ENCODE data around the gene LRRC17. TPM values are rescaled to one million over a fixed set of nuclear protein-coding genes. Genes with fewer than 3 reads are reported as not detected.
A peak's percentile ranks its signal among the peaks of the same experiment; 100 is the strongest.

LRRC17 gene
- total RNA-seq, 1 experiment from 2014 or later: 0.39 TPM

GRCh38 chr7:102883098-102883860 lies 29.5 kb upstream of the LRRC17 start:
- TF ChIP-seq CTCF (IDR thresholded peaks at IDR 0.05; ENCODE audit: insufficient read depth in 1 of 2, low read depth in 1 of 2, low read length in 1 of 2, severe bottlenecking in 1 of 2, unreplicated experiment in 1 of 2): no peak
- intact Hi-C loops (cut with micrococcal nuclease; ENCODE audit: unreplicated experiment): no loop called here
- Mint-ChIP-seq H3K36me3 (ENCODE audit: insufficient read depth, unreplicated experiment) (no peaks in the 10 kb centered on the region), H3K27me3 (ENCODE audit: insufficient read depth, unreplicated experiment) (no peaks in the 10 kb centered on the region), H3K27ac (ENCODE audit: unreplicated experiment) (no peak overlapping the region), H3K9me3 (ENCODE audit: unreplicated experiment) (no peaks in the 10 kb centered on the region), H3K4me3 (ENCODE audit: unreplicated experiment) (no peak overlapping the region), H3K4me1 (ENCODE audit: low read depth, unreplicated experiment) (peaks cover 11% of the 10 kb centered on the region)
- peaks cover 8% of the 10 kb centered on the region for H3K4me1 ChIP-seq
- H3K4me3 ChIP-seq (ENCODE audit: low read depth, low read length): no peak overlapping the region
- BruUV-seq (replicated peaks): no TSS peak
- no peaks in the 10 kb centered on the region for H3K9me3 ChIP-seq
- H3K36me3 ChIP-seq (ENCODE audit: control insufficient read depth, insufficient read depth, low read length): no peaks in the 10 kb centered on the region
- H3K27me3 ChIP-seq (replicated peaks; ENCODE audit: control insufficient read depth, insufficient read depth, low read length): no peaks in the 10 kb centered on the region
- no peak for DNase-seq
- POLR2A ChIA-PET: no interaction called here
- CTCF ChIA-PET: no interaction called here

- no peaks in the 10 kb centered on the region for H3K9me3 Mint-ChIP-seq (ENCODE audit: unreplicated experiment)
- H3K27me3 Mint-ChIP-seq (ENCODE audit: insufficient read depth, unreplicated experiment): no peaks in the 10 kb centered on the region
- no peaks in the 10 kb centered on the region for H3K36me3 ChIP-seq (ENCODE audit: control insufficient read depth, insufficient read depth, low read length)
- H3K4me1 ChIP-seq: peaks cover 17% of the 10 kb centered on the region
- H3K4me3 Mint-ChIP-seq (ENCODE audit: unreplicated experiment): peak overlapping the region; percentile 3
- intact Hi-C loops (cut with micrococcal nuclease; ENCODE audit: unreplicated experiment): no loop called here
- no peaks in the 10 kb centered on the region for H3K36me3 Mint-ChIP-seq (ENCODE audit: insufficient read depth, unreplicated experiment)
- TF ChIP-seq CTCF (IDR thresholded peaks at IDR 0.05; ENCODE audit: insufficient read depth in 1 of 2, low read depth in 1 of 2, low read length in 1 of 2, severe bottlenecking in 1 of 2, unreplicated experiment in 1 of 2): no peak
- H3K27me3 ChIP-seq (replicated peaks; ENCODE audit: control insufficient read depth, insufficient read depth, low read length): no peaks in the 10 kb centered on the region
- ChIA-PET POLR2A (no interaction called here), CTCF (interaction anchor here (0.6 kb wide), 1 partner anchor 316 kb away, joined by 5 read pairs; no protein-coding TSS in a partner anchor)
- H3K4me3 ChIP-seq (ENCODE audit: low read depth, low read length): no peak overlapping the region
- peak in 1 of 2 experiments; percentile 54 for DNase-seq
- BruUV-seq (replicated peaks): no TSS peak
- peak overlapping the region; percentile 27 for H3K27ac Mint-ChIP-seq (ENCODE audit: unreplicated experiment)
- peaks cover 11% of the 10 kb centered on the region for H3K4me1 Mint-ChIP-seq (ENCODE audit: low read depth, unreplicated experiment)
- H3K9me3 ChIP-seq: no peaks in the 10 kb centered on the region
Observed at GRCh38 chr7:102888561-102889233, 24.1 kb upstream of the LRRC17 start.

GRCh38 chr7:102889851-102890250 lies 22.9 kb upstream of the LRRC17 start:
- peaks cover 17% of the 10 kb centered on the region for H3K4me1 ChIP-seq
- CTCF ChIA-PET: interaction anchor here (0.5 kb wide), 1 partner anchor 172 kb away, joined by 4 read pairs; no protein-coding TSS in a partner anchor
- no peak for TF ChIP-seq CTCF (IDR thresholded peaks at IDR 0.05; ENCODE audit: insufficient read depth in 1 of 2, low read depth in 1 of 2, low read length in 1 of 2, severe bottlenecking in 1 of 2, unreplicated experiment in 1 of 2)
- H3K4me3 ChIP-seq (ENCODE audit: low read depth, low read length): no peak overlapping the region
- H3K4me3 Mint-ChIP-seq (ENCODE audit: unreplicated experiment): no peak overlapping the region
- no peaks in the 10 kb centered on the region for H3K27me3 ChIP-seq (replicated peaks; ENCODE audit: control insufficient read depth, insufficient read depth, low read length)
- no peaks in the 10 kb centered on the region for H3K27me3 Mint-ChIP-seq (ENCODE audit: insufficient read depth, unreplicated experiment)
- no peaks in the 10 kb centered on the region for H3K9me3 ChIP-seq
- no peaks in the 10 kb centered on the region for H3K36me3 Mint-ChIP-seq (ENCODE audit: insufficient read depth, unreplicated experiment)
- no peaks in the 10 kb centered on the region for H3K9me3 Mint-ChIP-seq (ENCODE audit: unreplicated experiment)
- BruUV-seq (replicated peaks): no TSS peak
- H3K36me3 ChIP-seq (ENCODE audit: control insufficient read depth, insufficient read depth, low read length): no peaks in the 10 kb centered on the region
- DNase-seq: no peak
- intact Hi-C loops (cut with micrococcal nuclease; ENCODE audit: unreplicated experiment): no loop called here
- POLR2A ChIA-PET: no interaction called here
- H3K4me1 Mint-ChIP-seq (ENCODE audit: low read depth, unreplicated experiment): peaks cover 11% of the 10 kb centered on the region
- no peak overlapping the region for H3K27ac Mint-ChIP-seq (ENCODE audit: unreplicated experiment)

Measured in Caco-2 (cell line).